Central memory CD8-positive, alpha-beta T cell (primary cell): ENCODE data around the gene SP140L.
A peak's percentile ranks its signal among the peaks of the same experiment; 100 is the strongest.

Source experiments
- ATAC-seq: fragments of 150-1000 bp; cut with Tn5 transposase; replicated peaks from 2 replicates; pipeline ENCODE4 v1.10.0; 2022; ENCODE audit warnings: mild to moderate bottlenecking, moderate FRiP score, moderate number of reproducible peaks; ENCODE audit not compliant: poor library complexity, severe bottlenecking; ENCODE audit errors: extremely low read depth
- DNase-seq, 2 donors: peaks; one replicate each; pipeline ENCODE4 v3.0.0; 2021; ENCODE audit warnings: low spot score in 2 of 2
- H3K27ac Mint-ChIP-seq: one replicate; pipeline ENCODE4 v1.8.0; 2022; ENCODE audit warnings: low read depth, mild to moderate bottlenecking, moderate library complexity, mixed read lengths
- H3K27me3 Mint-ChIP-seq: one replicate; pipeline ENCODE4 v1.8.0; 2022; ENCODE audit warnings: mixed read lengths
- H3K36me3 Mint-ChIP-seq: one replicate; pipeline ENCODE4 v1.8.0; 2022; ENCODE audit warnings: mild to moderate bottlenecking, moderate library complexity, mixed read lengths; ENCODE audit not compliant: insufficient read depth
- H3K4me1 Mint-ChIP-seq: one replicate; pipeline ENCODE4 v1.8.0; 2022; ENCODE audit warnings: mixed read lengths
- H3K4me3 Mint-ChIP-seq: one replicate; pipeline ENCODE4 v1.8.0; 2022; ENCODE audit warnings: mild to moderate bottlenecking, moderate library complexity, mixed read lengths
- H3K9me3 Mint-ChIP-seq: one replicate; pipeline ENCODE4 v1.8.0; 2022; ENCODE audit warnings: mixed read lengths

Gene SP140L

GRCh38 chr2:230443541-230443940, 116.5 kb downstream of the SP140L start:
- peaks cover 45% of the 10 kb centered on the region for H3K36me3 Mint-ChIP-seq
- H3K9me3 Mint-ChIP-seq, result no peaks in the 10 kb centered on the region
- no peak overlapping the region for H3K4me3 Mint-ChIP-seq
- no peak overlapping the region for H3K27ac Mint-ChIP-seq
- no peaks in the 10 kb centered on the region for H3K27me3 Mint-ChIP-seq
- no peak for DNase-seq
- no peak for ATAC-seq
- peaks cover 61% of the 10 kb centered on the region for H3K4me1 Mint-ChIP-seq

DNA sequence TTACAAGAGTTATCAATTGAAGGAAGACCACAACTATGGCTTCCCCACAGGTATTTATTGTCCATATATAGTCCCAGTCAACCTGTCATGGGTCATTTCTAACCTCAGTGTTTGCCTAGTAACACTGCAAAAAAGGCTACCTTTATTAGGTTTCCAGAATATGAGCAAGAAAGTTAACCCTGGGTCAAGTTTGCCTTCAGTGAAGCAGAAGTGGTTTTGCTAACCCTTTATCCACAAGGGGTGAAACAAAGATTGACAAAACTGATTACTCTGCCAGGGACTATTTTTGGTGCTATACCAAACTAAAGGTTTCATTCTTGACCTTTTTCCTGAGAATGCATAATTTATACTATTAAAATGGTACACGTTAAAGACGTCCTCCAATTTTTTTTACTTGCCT, 117.8 kb downstream of the SP140L start:
- ATAC-seq (no peak), DNase-seq (no peak)
- Mint-ChIP-seq H3K27me3 (no peaks in the 10 kb centered on the region), H3K36me3 (peaks cover 47% of the 10 kb centered on the region), H3K9me3 (no peaks in the 10 kb centered on the region), H3K4me3 (no peak overlapping the region), H3K4me1 (peaks cover 63% of the 10 kb centered on the region), H3K27ac (no peak overlapping the region)

DNA sequence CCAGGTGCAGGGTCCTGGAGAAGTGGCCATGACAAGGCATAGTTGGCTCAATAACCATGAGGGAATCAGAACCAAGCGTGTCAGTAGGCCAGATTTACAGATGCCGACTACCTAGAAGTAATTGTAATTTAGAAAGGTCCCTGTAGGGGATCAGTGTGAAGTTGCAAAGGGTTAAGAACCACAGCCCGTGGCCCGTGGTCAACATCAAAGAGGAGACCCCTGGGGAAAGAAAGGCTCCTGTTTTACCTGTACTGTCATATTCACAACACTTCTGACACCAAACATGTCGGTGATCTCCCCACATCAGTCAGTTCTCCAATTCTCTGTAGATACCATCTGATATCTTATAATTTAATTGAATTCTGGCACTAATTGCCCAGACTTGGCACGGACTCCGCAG, 120.0 kb downstream of the SP140L start:
- no peak overlapping the region for H3K4me3 Mint-ChIP-seq
- H3K9me3 Mint-ChIP-seq, result no peaks in the 10 kb centered on the region
- H3K4me1 Mint-ChIP-seq, result peaks cover 68% of the 10 kb centered on the region
- H3K27me3 Mint-ChIP-seq, result no peaks in the 10 kb centered on the region
- DNase-seq, result no peak
- ATAC-seq, result no peak
- peak overlapping the region; percentile 94 for H3K27ac Mint-ChIP-seq
- peaks cover 58% of the 10 kb centered on the region for H3K36me3 Mint-ChIP-seq

DNA sequence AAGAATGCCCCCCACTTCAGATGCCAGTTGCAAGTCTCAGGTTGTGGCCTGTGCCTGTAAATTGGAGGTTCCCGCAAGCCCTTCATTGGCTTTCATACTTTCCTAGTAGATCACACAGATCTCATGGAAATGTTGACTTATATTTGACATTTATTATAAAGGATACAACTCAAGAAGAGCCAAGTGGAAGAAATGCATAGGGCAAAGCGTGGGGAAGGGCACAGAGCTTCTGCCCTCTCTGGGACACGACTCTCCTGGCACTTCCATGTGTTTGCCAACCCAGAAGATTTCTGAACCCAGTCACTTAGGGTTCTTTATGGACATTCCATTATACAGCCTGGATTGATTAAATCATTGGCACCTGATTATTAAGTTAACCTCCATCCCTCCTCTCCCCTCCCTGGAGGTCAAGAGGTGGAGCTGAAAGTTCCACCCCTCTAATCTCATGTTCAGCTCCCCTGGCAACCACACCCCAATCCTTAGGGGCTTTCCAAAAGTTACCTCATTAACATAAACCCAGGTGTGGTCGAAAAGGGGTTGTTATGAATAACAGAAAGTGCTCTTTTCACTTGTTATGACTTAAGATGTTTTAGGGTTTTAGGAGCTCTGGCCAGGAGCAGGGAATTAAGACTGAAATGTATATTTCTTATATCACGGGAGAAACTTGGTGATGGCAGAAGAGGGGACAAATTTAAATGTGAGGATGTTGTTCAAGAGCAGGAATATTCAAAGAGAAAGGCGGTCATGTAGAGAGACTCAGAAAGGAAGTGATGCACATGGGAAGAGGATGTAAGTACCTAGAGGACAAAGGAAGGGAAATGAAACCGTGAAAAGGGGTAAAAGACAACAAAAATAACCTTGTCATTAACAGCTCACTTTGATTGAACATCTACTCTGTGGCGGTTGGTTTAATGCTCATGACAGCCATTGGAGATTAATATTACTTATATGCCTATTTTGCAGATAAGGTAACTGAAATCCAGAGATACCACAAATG, 120.8 kb downstream of the SP140L start:
- Mint-ChIP-seq H3K36me3 (peaks cover 60% of the 10 kb centered on the region), H3K27ac (peak overlapping the region; percentile 94)

GRCh38 chr2:230449901-230450467, 123.0 kb downstream of the SP140L start:
- no peak for ATAC-seq
- peak overlapping the region; percentile 14 for H3K27ac Mint-ChIP-seq

More for the DNA sequence above, 120.8 kb downstream of the SP140L start:
- DNase-seq, result no peak
- Mint-ChIP-seq H3K4me1 (peaks cover 67% of the 10 kb centered on the region), H3K9me3 (no peaks in the 10 kb centered on the region), H3K27me3 (no peaks in the 10 kb centered on the region), H3K4me3 (peak overlapping the region; percentile 48)
- ATAC-seq, result peak; percentile 73

GRCh38 chr2:230453006-230453405, 126.0 kb downstream of the SP140L start:
- Mint-ChIP-seq H3K36me3 (peaks cover 55% of the 10 kb centered on the region), H3K27ac (no peak overlapping the region), H3K4me1 (peaks cover 90% of the 10 kb centered on the region), H3K27me3 (no peaks in the 10 kb centered on the region), H3K4me3 (no peak overlapping the region), H3K9me3 (peaks cover 7% of the 10 kb centered on the region)
- DNase-seq (no peak), ATAC-seq (no peak)

More at GRCh38 chr2:230449901-230450467, 123.0 kb downstream of the SP140L start:
- Mint-ChIP-seq H3K4me1 (peaks cover 81% of the 10 kb centered on the region), H3K27me3 (no peaks in the 10 kb centered on the region), H3K4me3 (no peak overlapping the region), H3K9me3 (no peaks in the 10 kb centered on the region), H3K36me3 (peaks cover 62% of the 10 kb centered on the region)
- no peak for DNase-seq
